Hematopoietic multipotent progenitor cell treated with erythropoietin and hydrocortisone succinate and interleukin-3 and kit ligand, for 6 days (in vitro differentiated cells): ENCODE data around the gene MORC3.
"Not testable (repeated sequence)": the region's sequence is repeated elsewhere in the genome, so short reads cannot be mapped to it uniquely, and the experiment has no call there.

Source experiments
- DNase-seq: peaks from one replicate; pipeline ENCODE4 v3.0.0-alpha.2; 2015

The MORC3 gene

DNA sequence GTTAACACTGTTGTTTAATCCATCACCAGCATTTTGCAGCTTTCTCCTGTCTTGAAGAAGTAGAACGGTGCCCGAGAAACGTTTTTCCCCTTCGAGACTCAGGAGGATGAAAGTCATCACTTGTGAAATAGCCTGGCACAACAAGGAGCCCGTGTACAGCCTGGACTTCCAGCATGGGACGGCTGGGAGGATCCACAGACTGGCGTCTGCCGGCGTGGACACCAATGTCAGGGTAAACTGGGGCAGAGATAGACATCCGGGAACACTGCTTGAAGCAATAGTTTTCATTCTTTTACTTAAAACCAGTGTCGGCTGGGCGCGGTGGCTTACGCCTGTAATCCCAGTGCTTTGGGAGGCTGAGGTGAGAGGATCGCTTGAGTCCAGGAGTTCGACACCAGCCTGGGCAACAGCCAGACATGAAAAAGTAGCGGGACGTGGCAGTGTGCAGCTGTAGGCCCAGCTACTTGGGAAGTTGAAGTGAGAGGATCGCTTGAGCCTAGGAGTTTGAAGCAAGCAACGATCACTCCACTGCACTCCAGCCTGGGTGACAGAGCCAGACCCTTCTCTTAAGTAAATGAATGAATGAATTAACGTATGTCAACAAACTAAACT lies 66.1 kb downstream of the MORC3 start:
- DNase-seq: no peak

DNA sequence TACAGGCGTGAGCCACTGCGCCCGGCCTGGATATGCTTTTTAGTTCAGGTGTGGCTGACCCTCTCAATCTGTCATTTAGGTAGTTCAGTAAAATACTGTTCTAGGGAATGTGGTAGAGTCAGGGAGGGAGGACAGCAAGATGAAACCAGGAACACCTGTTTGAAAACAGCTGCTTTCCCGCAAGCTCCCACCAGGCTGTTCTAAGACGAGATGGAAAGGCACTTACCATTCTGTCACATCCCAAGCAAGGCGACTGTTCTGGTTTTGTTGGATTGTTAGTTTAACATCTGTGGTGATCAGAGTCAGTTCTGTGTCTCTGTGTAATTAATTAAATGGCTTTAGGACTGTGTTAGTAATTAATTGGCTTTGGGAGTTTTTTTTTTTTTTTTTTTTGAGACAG lies 68.1 kb downstream of the MORC3 start:
- DNase-seq: no peak

DNA sequence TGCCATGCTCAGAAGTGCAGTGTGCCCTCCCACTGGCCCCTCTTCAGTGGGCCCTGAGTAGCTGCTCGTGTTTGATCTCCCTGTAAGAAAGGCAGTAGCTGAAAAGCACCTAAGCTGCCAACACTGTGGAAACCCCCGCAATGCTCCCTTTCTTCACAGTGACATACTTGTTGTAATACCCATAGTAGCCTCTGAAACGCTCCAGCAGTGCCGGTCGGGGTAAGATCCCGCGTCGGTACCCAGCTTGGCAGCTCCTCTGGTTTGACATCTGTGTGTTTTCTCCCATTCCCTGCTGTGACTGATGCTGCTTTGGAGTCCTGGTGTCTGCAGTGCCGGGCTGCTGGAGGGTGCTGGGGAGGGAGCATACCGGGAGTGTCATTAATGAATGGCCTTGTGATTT lies 68.8 kb downstream of the MORC3 start:
- no peak for DNase-seq

DNA sequence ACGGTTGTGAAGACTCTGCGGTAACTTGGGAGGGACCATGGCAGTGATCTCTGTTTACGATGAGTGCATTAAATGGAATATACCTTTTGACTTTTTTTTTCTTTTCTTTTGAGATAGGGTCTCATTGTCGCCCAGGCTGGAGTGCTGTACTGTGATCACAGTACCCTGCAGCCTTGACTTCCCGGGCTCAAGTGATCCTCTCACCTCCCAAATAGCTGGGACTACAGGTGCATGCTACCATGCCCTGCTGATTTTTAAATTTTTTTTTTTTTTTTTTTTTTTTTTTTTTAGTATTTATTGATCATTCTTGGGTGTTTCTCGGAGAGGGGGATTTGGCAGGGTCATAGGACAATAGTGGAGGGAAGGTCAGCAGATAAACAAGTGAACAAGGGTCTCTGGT lies 71.7 kb downstream of the MORC3 start:
- not testable (repeated sequence) for DNase-seq

DNA sequence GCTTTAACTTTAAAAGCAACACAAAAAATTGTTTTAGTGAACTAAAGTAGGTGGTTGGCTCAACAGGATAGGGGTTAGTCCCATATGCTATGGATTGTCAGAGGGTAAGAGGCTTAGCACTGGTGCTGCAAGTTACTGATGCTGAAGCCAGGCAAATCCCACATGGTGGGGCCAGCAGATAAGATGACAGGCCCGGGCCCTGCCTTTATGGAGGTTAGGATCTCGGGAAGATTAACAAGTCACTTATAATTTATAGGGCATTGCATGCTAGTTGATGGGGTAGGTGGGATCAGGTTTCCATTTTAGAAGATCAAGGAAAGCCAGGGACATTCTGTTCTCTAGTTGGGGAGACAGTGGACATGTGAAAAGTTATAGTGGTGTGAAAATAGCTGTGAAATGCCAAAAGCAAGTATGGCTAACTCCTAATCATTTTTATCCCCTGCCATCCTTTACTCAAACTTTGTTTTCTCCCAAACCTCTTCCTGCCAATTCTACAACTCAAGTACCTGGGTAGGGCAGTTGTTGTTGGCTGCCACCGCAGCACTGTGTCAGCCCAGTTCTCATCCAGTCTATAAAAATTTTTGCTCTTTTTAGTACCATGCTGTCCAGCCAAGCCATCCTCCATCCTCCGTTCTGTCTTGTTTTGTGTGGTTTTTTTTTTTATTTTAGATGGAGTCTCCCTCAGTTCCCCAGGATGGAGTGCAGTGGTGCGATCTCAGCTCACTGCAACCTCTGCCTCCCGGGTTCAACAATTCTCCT lies 75.5 kb downstream of the MORC3 start:
- DNase-seq: no peak

DNA sequence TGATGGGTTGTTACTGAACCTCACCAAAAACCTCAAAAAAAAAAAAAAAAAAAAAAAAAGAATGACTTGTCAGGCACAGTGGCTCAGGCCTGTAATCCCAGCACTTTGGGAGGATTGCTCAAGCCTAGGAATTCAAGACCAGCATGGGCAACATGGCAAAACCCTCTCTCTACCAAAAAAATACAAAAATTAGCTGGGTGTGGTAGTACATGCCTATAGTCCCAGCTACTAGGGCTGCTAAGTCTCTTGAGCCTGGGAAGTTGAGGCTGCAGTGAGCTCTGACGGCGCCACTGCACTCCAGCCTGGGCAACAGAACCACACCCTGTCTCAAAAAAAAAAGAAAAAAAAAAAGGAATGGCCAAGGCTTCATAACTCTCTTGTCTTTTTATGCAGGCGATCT lies 76.3 kb downstream of the MORC3 start:
- DNase-seq: no peak

DNA sequence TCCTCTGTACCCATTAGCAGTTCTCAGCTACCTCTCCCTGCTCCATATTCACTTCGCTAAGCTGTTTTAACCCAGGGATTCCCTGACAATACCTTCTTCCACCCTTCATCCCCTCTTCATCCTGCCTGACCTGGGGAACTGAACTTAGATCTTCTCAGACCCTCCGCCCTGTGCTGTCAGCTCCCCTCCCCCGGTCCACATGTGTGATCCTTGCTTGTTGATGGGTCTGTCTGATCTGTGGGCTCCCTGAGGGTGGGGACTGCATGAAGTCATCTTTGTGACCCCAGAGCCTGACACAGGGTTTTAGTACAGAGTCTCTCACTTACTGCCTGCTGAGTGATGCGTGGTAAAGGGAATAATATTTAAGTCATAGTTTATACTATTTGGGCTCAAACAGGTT lies 77.0 kb downstream of the MORC3 start:
- no peak for DNase-seq

DNA sequence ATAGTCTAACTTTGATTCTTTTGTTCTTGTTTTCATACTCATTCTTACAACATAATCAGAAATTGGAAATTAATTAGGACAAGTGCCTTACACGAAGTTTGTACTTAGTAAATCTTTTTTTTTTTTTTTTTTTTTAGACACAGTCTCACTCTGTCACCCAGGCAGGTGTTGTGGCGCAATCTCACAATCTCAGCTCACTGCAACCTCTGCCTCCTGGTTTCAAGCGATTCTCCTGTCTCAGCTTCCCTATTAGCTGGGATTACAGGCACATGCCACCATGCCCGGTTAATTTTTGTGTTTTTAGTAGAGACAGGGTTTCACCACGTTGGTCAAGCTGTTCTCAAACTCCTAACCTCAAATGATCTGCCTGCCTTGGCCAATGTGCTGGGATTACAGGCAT lies 77.6 kb downstream of the MORC3 start:
- no peak for DNase-seq

DNA sequence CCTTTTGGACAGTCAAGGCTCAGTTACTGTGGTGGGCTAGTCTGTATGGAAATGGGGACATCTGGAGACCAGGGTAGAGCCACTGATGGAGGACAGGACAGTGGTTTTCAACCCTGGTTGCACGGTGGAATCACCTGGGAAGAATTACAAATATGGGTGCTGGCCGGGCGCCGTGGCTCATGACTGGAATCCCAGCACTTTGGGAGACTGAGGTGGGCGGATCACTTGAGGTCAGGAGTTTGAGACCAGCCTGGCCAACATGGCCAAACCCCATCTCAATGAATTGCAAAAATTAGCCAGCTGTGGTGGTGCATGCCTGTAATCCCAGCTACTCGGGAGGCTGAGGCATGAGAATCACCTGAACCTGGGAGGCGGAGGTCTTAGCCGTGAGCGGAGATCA lies 79.7 kb downstream of the MORC3 start:
- not testable (repeated sequence) for DNase-seq

DNA sequence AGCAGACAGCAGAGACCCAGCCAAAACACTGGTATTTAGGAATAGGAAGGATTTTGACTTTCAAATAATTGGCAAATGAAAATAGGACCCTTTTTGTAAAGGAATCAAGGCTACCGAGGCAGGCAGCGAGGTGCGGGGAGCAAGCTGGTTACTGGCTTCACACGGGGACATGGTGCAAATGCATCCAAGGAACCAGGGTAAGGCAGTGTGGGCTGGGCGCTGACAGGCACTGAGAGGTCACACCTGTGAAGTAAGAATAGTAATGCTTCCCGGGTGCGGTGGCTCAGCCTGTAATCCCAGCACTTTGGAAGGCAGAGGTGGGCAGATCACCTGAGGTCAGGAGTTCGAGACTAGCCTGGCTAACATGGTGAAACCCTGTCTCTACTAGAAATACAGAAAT lies 80.7 kb downstream of the MORC3 start:
- no peak for DNase-seq

DNA sequence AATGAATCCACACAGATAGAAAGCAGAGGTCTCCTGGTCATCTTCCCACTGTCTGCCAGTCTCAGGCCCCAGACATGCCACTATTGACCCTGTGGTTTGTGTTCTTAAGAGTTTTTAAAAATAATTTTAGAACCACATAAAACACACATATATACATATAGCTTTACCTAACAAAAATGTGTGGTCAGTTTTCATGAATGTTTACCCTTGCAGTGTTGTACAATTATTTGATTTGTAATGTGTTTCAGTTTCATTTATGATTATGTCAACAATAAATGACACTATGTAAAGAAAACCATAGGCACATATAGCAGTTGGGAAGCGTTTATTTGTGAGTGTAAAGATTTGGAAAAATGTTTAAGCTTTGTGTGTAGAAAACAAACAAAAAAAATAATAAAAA lies 82.3 kb downstream of the MORC3 start:
- no peak for DNase-seq

DNA sequence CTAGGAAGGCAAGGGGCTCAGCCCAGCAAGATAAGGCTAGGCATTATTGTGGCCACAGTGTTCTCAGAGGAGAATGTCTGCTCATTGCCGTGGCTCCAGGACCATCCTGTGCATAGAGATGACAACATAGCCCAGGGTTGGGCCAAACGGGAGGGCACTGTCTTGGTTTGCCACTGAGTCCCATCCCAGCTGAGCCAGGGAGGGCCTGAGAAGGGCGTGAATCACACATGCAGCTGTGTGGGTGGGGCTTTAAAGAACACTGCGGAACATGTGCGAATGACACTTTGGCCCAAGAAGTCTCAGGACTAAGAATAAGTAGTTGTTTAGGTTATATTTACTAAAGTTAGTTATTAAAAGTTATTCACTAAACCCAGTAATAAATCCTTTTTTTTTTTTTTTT lies 83.7 kb downstream of the MORC3 start:
- peak; percentile 9 for DNase-seq

DNA sequence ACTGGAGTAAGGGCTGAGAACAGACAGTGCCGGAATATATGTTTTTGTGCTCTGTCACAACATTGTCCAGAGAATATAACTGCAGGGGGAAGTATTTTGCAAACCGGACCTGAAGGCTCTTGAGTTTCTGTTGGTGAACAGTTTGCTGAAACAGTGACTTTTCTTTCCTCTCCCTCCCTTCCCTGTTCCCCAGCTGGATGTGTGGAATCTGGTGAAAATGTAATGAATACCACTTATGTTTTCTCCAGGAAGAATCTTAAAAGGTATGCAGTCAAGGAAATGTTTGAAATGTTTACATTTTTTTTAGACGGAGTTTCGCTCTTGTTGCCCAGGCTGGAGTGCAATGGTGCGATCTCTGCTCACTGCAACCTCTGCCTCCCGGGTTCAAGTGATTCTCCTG lies 88.6 kb downstream of the MORC3 start:
- peak; percentile 0 for DNase-seq

DNA sequence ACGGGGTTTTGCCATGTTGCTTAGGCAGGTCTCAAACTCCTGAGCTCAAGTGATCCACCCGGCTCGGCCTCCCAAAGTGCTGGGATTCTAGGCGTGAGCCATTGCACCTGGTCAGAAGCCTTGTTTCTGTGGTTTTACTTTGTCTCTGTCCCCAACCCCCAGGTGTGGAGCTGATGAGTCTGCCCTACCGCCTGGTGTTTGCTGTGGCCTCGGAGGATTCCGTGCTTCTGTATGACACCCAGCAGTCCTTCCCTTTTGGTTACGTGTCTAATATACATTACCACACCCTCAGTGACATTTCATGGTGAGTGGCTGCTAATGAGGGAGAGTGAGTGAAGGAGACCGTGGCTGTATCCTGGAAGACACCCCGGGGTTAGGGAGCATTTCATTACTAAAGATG lies 91.3 kb downstream of the MORC3 start:
- DNase-seq: no peak

DNA sequence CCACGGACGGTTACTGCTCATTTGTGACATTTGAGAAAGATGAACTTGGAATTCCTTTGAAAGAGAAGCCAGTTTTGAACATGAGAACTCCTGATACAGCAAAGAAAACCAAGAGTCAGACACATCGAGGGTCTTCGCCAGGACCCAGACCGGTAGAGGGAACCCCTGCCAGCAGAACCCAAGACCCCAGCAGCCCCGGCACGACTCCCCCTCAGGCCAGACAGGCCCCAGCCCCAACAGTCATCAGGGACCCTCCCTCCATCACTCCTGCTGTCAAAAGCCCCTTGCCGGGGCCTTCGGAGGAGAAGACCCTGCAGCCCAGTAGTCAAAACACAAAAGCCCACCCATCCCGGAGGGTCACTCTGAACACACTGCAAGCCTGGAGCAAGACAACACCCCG lies 92.9 kb downstream of the MORC3 start:
- DNase-seq: no peak

DNA sequence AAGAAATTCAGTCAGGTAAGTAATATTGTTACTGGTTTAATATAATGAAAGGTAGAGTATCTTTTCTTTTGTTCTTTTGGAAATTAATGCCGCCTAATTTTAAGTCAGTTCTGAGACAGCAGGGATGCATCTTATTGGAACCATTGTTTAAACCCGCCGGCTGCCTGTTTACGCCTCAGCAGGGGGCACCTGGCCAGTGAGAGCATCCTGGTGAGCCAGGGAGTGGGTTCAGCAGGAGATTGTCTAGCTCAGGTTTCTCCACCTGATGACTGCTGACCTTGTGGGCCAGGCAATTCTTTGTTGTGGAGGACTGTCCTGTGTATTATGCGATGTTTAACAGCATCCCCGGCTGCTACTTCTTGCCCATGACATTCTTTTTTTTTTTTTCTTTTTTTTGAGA lies 95.4 kb downstream of the MORC3 start:
- no peak for DNase-seq

DNA sequence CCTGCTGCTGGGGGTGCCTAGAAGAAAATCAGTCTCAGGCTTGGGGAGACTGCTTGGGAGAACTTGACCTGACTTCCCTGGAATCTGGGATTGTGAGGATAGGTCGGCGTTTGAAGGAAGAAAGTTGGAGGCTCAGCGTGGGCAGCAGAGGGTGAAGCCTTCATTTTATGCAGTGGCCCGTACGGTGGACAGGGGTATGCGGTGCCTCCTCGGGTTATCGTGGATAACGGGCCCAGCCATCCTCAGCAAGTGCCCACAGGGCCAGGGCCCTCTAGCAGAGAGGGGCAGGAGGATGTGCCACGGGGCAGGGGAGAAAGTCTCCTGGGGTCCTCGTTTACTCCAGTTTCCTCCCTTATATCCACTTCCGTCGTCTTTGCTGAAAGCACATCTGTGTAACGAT lies 99.2 kb downstream of the MORC3 start:
- no peak for DNase-seq

DNA sequence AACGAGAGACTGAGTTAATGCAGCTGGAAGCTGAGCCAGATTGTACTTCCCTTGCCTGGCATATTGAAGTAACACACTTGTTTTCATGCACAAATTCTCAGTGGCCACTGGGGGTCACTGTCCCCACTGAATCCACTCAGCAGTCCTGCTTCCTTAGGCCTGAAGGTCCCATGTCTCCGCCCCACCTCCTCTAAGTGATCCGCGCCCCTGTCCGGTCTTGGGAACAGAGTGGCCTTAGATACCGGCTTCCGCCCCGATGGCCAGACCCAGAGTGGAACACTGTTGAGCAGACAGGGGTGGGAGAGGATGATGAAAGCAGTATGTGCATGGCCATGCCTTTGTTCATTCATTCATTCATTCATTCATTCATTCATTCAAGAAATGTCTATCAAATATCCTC lies 100.0 kb downstream of the MORC3 start:
- peak; percentile 92 for DNase-seq

DNA sequence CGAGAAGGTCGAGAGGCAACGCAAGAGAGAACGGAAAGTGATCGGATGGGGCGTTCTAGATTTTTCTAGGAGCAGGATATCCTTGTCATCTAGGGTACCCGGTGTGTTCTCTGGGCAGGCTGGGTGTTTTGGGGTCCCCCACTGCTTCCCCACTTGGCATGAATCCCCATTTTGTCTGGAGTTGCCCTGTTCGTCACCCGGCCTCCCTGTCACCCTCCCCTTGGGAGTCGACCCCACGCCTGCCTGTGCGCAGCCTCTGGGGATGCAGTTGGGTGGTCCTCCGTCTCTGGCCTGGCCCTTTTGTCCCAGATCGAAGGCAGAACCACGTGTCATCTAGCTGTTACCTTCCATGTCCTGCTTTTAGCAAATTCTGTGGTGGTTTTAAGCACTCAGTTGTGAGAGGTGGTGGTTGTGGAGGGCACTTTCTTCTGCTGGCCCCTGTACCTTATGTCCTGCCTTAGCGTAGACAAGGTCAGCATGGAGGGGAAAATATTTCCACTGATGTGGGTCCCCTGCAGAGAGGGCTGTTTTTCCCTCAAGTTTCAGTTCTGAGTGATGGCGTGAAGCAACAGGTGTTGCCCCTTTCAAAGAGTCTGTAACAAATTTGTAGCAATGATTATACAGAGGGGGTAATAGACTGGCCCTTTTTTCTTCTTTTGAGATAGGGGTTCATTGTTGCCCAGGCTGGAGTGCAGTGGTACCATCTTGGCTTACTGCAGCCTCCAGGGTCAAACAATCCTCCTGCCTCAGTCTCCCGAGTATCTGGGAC lies 100.8 kb downstream of the MORC3 start:
- DNase-seq: no peak

DNA sequence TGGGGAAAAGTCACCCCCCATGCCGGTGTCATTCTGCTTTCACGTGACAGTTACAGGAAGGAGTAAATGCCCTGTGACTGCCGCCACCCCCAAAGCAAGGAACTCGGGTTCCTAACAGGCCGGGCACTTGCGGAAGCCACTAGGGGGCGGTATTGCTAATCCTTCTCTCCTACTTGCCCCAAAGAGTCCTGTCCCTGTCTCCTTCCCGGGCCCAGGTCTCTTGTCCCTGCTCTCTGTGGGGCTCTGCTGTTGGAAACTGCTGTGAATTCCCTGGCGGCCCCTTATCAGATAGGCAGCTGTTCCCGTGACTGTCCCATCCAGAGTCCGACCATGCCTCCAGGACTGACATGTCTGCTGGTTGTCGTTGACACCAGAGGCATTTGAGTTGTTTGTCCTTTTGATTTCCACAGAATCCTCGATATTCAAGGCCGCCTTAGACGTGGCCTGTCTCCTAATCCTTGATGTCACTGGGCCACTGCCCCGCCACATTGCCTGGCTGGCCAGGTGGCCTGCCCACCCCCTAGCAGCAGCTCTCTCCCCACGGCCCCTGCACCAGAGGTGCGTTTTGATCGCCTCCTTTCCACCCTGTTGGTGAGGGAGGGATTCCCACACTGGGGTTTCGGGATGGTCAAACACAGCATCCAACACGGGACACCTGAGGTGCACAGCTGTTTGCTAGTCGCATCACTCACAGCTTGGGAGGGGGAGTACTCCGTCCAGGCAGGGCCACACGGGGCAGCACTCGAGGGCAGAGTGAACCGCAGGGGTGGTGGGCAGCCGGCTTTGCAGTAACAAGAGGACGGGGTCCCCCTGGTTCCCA lies 102.5 kb downstream of the MORC3 start:
- peak; percentile 90 for DNase-seq

DNA sequence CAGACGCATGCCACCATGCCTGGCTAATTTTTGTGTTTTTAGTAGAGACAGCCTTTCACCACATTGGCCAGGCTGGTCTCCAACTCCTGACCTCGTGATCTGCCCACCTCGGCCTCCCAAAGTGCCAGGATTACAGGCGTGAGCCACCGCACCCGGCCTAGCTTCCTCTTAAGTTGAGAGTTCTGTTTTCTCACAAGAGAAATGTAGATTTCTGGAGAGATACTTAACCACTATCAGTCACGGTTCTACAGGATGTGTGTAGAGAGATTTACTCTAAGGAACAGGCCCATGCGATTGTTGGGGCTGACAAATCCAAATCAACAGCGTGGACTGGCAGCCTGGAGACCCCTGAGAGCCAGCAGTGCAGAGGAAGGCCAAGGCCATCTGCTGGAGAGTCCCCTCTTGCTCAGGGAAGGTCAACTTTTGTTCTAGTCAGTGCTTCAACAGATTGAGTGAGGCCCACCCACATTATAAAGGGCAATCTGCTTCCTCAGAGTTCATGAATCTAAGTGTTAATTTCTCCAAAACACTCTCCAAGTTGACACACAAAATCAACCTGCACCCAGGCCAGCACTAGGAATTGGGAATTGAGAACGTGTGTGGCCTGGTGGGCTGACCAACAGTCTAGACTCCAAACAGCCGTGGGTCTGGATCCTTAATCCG lies 103.9 kb downstream of the MORC3 start:
- DNase-seq: peak; percentile 60

DNA sequence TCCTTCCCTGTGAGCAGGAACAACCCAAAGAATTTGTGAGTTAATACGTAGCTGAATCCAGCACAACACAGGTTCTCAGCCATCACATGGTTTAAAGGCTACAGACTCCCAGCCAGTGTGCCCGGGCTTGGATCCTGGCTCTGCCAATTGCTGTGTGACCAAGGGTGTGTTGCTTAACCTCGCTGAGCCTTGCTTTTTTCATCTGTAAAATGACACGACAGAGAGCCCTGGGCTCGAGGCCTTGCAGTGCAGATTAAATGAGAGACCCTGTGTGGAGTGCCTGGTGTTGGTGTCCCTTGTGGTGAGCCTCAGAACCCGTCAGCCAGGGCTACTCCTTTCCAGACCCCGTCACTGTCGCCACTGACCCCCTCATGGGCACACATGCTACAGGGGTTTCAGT lies 104.6 kb downstream of the MORC3 start:
- no peak for DNase-seq

DNA sequence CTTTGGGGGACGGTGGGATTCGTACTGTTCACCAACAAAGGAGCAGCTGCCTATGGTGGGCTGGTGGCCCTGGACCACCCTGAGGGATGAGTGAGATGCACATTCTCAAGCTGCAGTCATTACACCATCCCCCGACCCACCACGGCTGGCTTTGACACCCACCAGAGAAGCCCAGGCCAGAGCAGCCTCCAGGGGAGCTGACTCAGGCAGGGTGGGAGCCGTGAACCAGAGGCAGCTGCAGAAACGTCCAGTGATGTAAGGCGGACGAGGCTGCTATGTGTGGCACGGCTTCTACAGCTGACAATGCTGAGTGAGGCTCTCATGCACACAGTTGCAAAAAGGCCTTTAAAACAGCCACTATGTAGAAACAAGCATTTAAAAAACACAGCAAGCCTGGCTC lies 105.3 kb downstream of the MORC3 start:
- no peak for DNase-seq
